K562 (cell line): ENCODE measurements around the gene RPL10A. TPM values are rescaled to one million over a fixed set of nuclear protein-coding genes. Genes with fewer than 3 reads are reported as not detected.

Experiments
- ETV1 ChIP-seq: fragments of 450-650 bp; conservative IDR thresholded peaks from 2 replicates; pipeline ENCODE4 v1.6.1; 2016; ENCODE audit warnings: missing genetic modification characterization, control low read depth, low read depth, missing compliant biosample characterization
- GABPB1 ChIP-seq: sonication (generic); formaldehyde crosslinking; IDR thresholded peaks from 2 replicates; pipeline ENCODE4 v1.8.0; 2022; ENCODE audit warnings: mild to moderate bottlenecking, missing genetic modification reagents
- HDGF ChIP-seq: fragments of 450-650 bp; IDR thresholded peaks from 2 replicates; pipeline ENCODE4 v1.6.1; 2016
- JUN ChIP-seq, 2 experiments: sonication (generic) in 1 of 2; formaldehyde crosslinking in 1 of 2; IDR thresholded peaks; 2 replicates each; pipeline versions ENCODE4 v1.6.1 to v1.8.0; 2012 to 2022; ENCODE audit warnings: borderline replicate concordance in 2 of 2, mild to moderate bottlenecking in 2 of 2, improper control_type of control experiment in 1 of 2, low read depth in 1 of 2, low read length in 1 of 2, missing genetic modification reagents in 1 of 2
- MAFF ChIP-seq: IDR thresholded peaks from 2 replicates; pipeline ENCODE4 v1.6.1; 2012; ENCODE audit warnings: low read length, improper control_type of control experiment
- MCM3 ChIP-seq: fragments of 450-650 bp; IDR thresholded peaks from 2 replicates; pipeline ENCODE4 v1.6.1; 2016
- NFE2L1 ChIP-seq: fragments of 450-650 bp; IDR thresholded peaks from 2 replicates; pipeline ENCODE4 v1.6.1; 2016; ENCODE audit warnings: missing genetic modification characterization, low read depth, mild to moderate bottlenecking, missing compliant biosample characterization, moderate library complexity, borderline replicate concordance
- NONO ChIP-seq, 2 experiments: fragments of 200-400 bp in 1 of 2; fragments of 450-650 bp in 1 of 2; formaldehyde crosslinking in 1 of 2; IDR thresholded peaks; 2 replicates each; pipeline ENCODE4 v1.6.1; 2017; ENCODE audit warnings: low read depth in 2 of 2, mild to moderate bottlenecking in 2 of 2, moderate library complexity in 2 of 2, low read length in 1 of 2
- POLR2A ChIP-seq: fragments of 450-650 bp; conservative IDR thresholded peaks from 2 replicates; pipeline ENCODE4 v1.6.1; 2016
- POLR2H ChIP-seq: IDR thresholded peaks from 2 replicates; pipeline ENCODE4 v1.6.1; 2016; ENCODE audit warnings: missing genetic modification characterization, low read depth, mild to moderate bottlenecking, control low read depth, missing compliant biosample characterization, moderate library complexity
- RAD21 ChIP-seq, 2 experiments: fragments of 250-450 bp in 1 of 2; fragments of 450-650 bp in 1 of 2; sonication (Bioruptor Pico) in 1 of 2; formaldehyde crosslinking in 1 of 2; IDR thresholded peaks in 1 of 2; conservative IDR thresholded peaks in 1 of 2; 2 replicates each; pipeline versions ENCODE4 v1.4.0 to v1.8.0; 2020 to 2022; ENCODE audit warnings: mild to moderate bottlenecking in 2 of 2, moderate library complexity in 1 of 2
- RBFOX2 ChIP-seq: fragments of 200-400 bp; formaldehyde crosslinking; IDR thresholded peaks from 2 replicates; pipeline ENCODE4 v1.6.1; 2017; ENCODE audit warnings: low read depth, mild to moderate bottlenecking, low read length, moderate library complexity
- RBM17 ChIP-seq: fragments of 200-400 bp; formaldehyde crosslinking; IDR thresholded peaks from 2 replicates; pipeline ENCODE4 v1.6.1; 2017; ENCODE audit warnings: low read depth, mild to moderate bottlenecking, low read length, borderline replicate concordance
- RERE ChIP-seq: sonication (generic); formaldehyde crosslinking; IDR thresholded peaks from 2 replicates; pipeline ENCODE4 v1.8.0; 2023; ENCODE audit warnings: missing genetic modification reagents, mild to moderate bottlenecking, borderline replicate concordance
- STAT6 ChIP-seq: sonication (generic); formaldehyde crosslinking; IDR thresholded peaks from 2 replicates; pipeline ENCODE4 v1.8.1; 2023; ENCODE audit warnings: mild to moderate bottlenecking, missing genetic modification reagents
- SUPT5H ChIP-seq: fragments of 450-650 bp; IDR thresholded peaks from 2 replicates; pipeline ENCODE4 v1.6.1; 2016
- XRCC5 ChIP-seq: fragments of 200-400 bp; formaldehyde crosslinking; IDR thresholded peaks from 2 replicates; pipeline ENCODE4 v1.6.1; 2017; ENCODE audit warnings: low read depth, mild to moderate bottlenecking, low read length
- ZNF146 ChIP-seq: IDR thresholded peaks from one replicate; pipeline ENCODE4 v1.6.1; 2018; ENCODE audit warnings: missing compliant biosample characterization; ENCODE audit not compliant: unreplicated experiment
- ZNF561 ChIP-seq: fragments of 450-650 bp; formaldehyde crosslinking; conservative IDR thresholded peaks from 2 replicates; pipeline ENCODE4 v1.4.0; 2020; ENCODE audit warnings: mild to moderate bottlenecking, moderate library complexity
- polyA plus RNA-seq, 8 experiments: library from polyadenylated mRNA; depleted of rRNA in 4 of 8; stranded (reverse) in 5 of 8; unstranded in 3 of 8; fragments of >200 nt; fragmentation: Nextera tagmentation in 2 of 8; fragmentation: Illumina TruSeq in 1 of 8; extraction: Ambion mirVana in 2 of 8; extraction: Trizol in 1 of 8; gene quantifications; 2 replicates each; pipeline versions ENCODE4 v1.2.1 to v1.2.3, GENCODE V29; 2011 to 2014; ENCODE audit warnings: inconsistent platforms in 1 of 8, missing spikeins in 1 of 8
- total RNA-seq, 7 experiments: library from RNA; depleted of rRNA in 6 of 7; stranded (reverse); fragments of >200 nt in 6 of 7; fragmentation: Illumina TruSeq in 2 of 7; extraction: Trizol in 2 of 7; gene quantifications; 2 replicates each; pipeline versions ENCODE4 v1.2.1 to v1.2.3, GENCODE V29; 2011 to 2021; ENCODE audit warnings: low replicate concordance in 1 of 7

RPL10A gene
- total and polyA plus RNA-seq, 9 of the 15 experiments (the other 6 are each of a cell fraction or from before 2014, with no cell fraction given), result 1,589 to 3,237 (median 2,116) TPM

GRCh38 chr6:35471836-35472345, 3.7 kb downstream of the RPL10A start (continued):
- TF ChIP-seq RERE (no peak), GABPB1 (no peak), JUN (IDR thresholded peaks at IDR 0.05; ENCODE audit: borderline replicate concordance, low read depth, low read length) (no peak), JUN (CRISPR knock-in tag; IDR thresholded peaks at IDR 0.05; ENCODE audit: borderline replicate concordance) (no peak), HDGF (peak; percentile 72; the same call in 1 of the 2 replicates), XRCC5 (0 out of 2 replicates have a peak, but pooled peaks have one; percentile 44), ETV1 (tag) (no peak), STAT6 (CRISPR knock-in tag) (no peak), NONO (IDR thresholded peaks at IDR 0.05; ENCODE audit: low read depth in 2 of 2, low read length in 1 of 2) (0 out of 4 replicates have a peak, but pooled peaks of 1 of the 2 experiments have one; percentile 23), SUPT5H (peak; percentile 46), RAD21 (CRISPR knock-in tag; conservative IDR thresholded peaks at IDR 0.05 in 1 of 2, IDR thresholded peaks at IDR 0.05 in 1 of 2) (peak in 1 of 2 experiments; percentile 6; a peak in 1 of 4 replicates), RBM17 (no peak), POLR2H (0 out of 2 replicates have a peak, but pooled peaks have one; percentile 0), RBFOX2 (peak; percentile 39), ZNF146 (CRISPR knock-in tag) (no peak), POLR2A (peak; percentile 68), MAFF (no peak), NFE2L1 (no peak), MCM3 (no peak), ZNF561 (CRISPR knock-in tag) (no peak)
